Breast epithelium (tissue), 4 donors: Measurements from ENCODE around the gene LIN7A. TPM values are rescaled to one million over a fixed set of nuclear protein-coding genes. Genes with fewer than 3 reads are reported as not detected.
A peak's percentile ranks its signal among the peaks of the same experiment; 100 is the strongest.

Experiments
- DNase-seq, 2 donors: peaks; one replicate each; pipeline ENCODE4 v3.0.0-alpha.2; 2019; ENCODE audit warnings: low spot score in 2 of 2
- H3K27ac ChIP-seq, 2 donors: fragments of 200-600 bp; sonication (generic) in 1 of 2; one replicate each; pipeline ENCODE4 v1.5.1; 2016 to 2019; ENCODE audit warnings: mild to moderate bottlenecking in 1 of 2
- H3K27me3 ChIP-seq, 2 donors: fragments of 200-600 bp; sonication (generic) in 1 of 2; one replicate each; pipeline versions ENCODE4 v1.5.1 to v1.6.0; 2017 to 2019; ENCODE audit warnings: control low read depth in 1 of 2, mild to moderate bottlenecking in 1 of 2
- H3K36me3 ChIP-seq: fragments of 200-600 bp; one replicate; pipeline ENCODE4 v1.5.1; 2019
- H3K4me1 ChIP-seq, 2 donors: fragments of 200-600 bp; sonication (generic); one replicate each; pipeline ENCODE4 v1.5.1; 2016 to 2019; ENCODE audit warnings: control low read depth in 1 of 2
- H3K4me3 ChIP-seq, 3 donors: fragments of 200-600 bp; sonication (generic); 1 replicate in 2 of 3; 2 replicates in 1 of 3; pipeline ENCODE4 v1.5.1; 2016 to 2019; ENCODE audit warnings: mild to moderate bottlenecking in 3 of 3, moderate library complexity in 2 of 3
- H3K9me3 ChIP-seq, 2 donors: fragments of 200-600 bp; sonication (generic) in 1 of 2; one replicate each; pipeline ENCODE4 v1.5.1; 2016 to 2019; ENCODE audit warnings: control low read depth in 1 of 2
- CTCF ChIP-seq, 3 donors: fragments of 450-650 bp; IDR thresholded peaks; one replicate each; pipeline ENCODE4 v1.5.1; 2016 to 2017; ENCODE audit warnings: antibody characterized with exemption in 3 of 3, mild to moderate bottlenecking in 3 of 3, moderate library complexity in 3 of 3
- POLR2A ChIP-seq: fragments of 450-650 bp; IDR thresholded peaks from one replicate; pipeline ENCODE4 v1.6.1; 2016; ENCODE audit warnings: antibody characterized with exemption, mild to moderate bottlenecking, moderate library complexity
- POLR2AphosphoS5 ChIP-seq, 3 donors: sonication (generic); formaldehyde crosslinking; IDR thresholded peaks; one replicate each; pipeline ENCODE4 v1.6.1; 2017; ENCODE audit warnings: antibody characterized with exemption in 3 of 3
- intact Hi-C: fragments of 100-400 bp; cut with DNase I; formaldehyde crosslinking; loops from one replicate; pipeline ENCODE4 v1.15.1; 2023; ENCODE audit warnings: low total_unique reads
- total RNA-seq, 3 donors: library from RNA; depleted of rRNA; stranded (reverse); fragments of >200 nt; gene quantifications; one replicate each; pipeline ENCODE4 v1.1.0, GENCODE V29; 2016

Gene LIN7A
- total RNA-seq, 3 donors from 2014 or later = 12.8 to 25.6 (median 13.1) TPM

- TF ChIP-seq CTCF (IDR thresholded peaks at IDR 0.05) (no peak), POLR2AphosphoS5 (IDR thresholded peaks at IDR 0.05) (no peak), POLR2A (no peak)
- Histone ChIP-seq H3K4me3 (no peak overlapping the region), H3K27me3 (no peaks in the 10 kb centered on the region), H3K36me3 (no peaks in the 10 kb centered on the region), H3K4me1 (no peaks in the 10 kb centered on the region), H3K9me3 (no peaks in the 10 kb centered on the region), H3K27ac (no peak overlapping the region)
- no peak for DNase-seq
- intact Hi-C loops = no loop called here
Observed at GRCh38 chr12:80843969-80844368, 93.8 kb downstream of the LIN7A start.

GRCh38 chr12:80838708-80839107, 99.0 kb downstream of the LIN7A start:
- H3K9me3 ChIP-seq = no peaks in the 10 kb centered on the region
- TF ChIP-seq CTCF (IDR thresholded peaks at IDR 0.05) = no peak
- no peaks in the 10 kb centered on the region for H3K4me1 ChIP-seq
- H3K4me3 ChIP-seq = no peak overlapping the region
- H3K27me3 ChIP-seq = no peaks in the 10 kb centered on the region
- DNase-seq = no peak
- intact Hi-C loops = loop anchor here (1.0 kb wide), 1 partner anchor 23 kb away; no protein-coding TSS in a partner anchor
- H3K27ac ChIP-seq = no peak overlapping the region
- no peaks in the 10 kb centered on the region for H3K36me3 ChIP-seq

GRCh38 chr12:80838024-80838658, 99.6 kb downstream of the LIN7A start:
- no peak overlapping the region for H3K4me3 ChIP-seq
- TF ChIP-seq POLR2A = no peak
- no peak for TF ChIP-seq POLR2AphosphoS5 (IDR thresholded peaks at IDR 0.05)
- no peak for TF ChIP-seq CTCF (IDR thresholded peaks at IDR 0.05)
- no peaks in the 10 kb centered on the region for H3K9me3 ChIP-seq
- no peaks in the 10 kb centered on the region for H3K27me3 ChIP-seq
- H3K36me3 ChIP-seq = no peaks in the 10 kb centered on the region
- intact Hi-C loops = no loop called here
- H3K4me1 ChIP-seq = no peaks in the 10 kb centered on the region
- no peak for DNase-seq
- no peak overlapping the region for H3K27ac ChIP-seq

- no peaks in the 10 kb centered on the region for H3K9me3 ChIP-seq
- H3K4me1 ChIP-seq = no peaks in the 10 kb centered on the region
- H3K36me3 ChIP-seq = no peaks in the 10 kb centered on the region
- TF ChIP-seq POLR2A (no peak), POLR2AphosphoS5 (IDR thresholded peaks at IDR 0.05) (no peak), CTCF (IDR thresholded peaks at IDR 0.05) (peak in 2 of 3 donors; percentile 43 to 45)
- no peak overlapping the region for H3K4me3 ChIP-seq
- no peak for DNase-seq
- intact Hi-C loops = no loop called here
- H3K27me3 ChIP-seq = no peaks in the 10 kb centered on the region
- no peak overlapping the region for H3K27ac ChIP-seq
Observed at GRCh38 chr12:80837342-80837978, 100.3 kb downstream of the LIN7A start.

- Histone ChIP-seq H3K9me3 (no peaks in the 10 kb centered on the region), H3K27ac (no peak overlapping the region), H3K27me3 (no peaks in the 10 kb centered on the region), H3K4me1 (no peaks in the 10 kb centered on the region), H3K36me3 (no peaks in the 10 kb centered on the region), H3K4me3 (no peak overlapping the region)
- intact Hi-C loops = no loop called here
- no peak for TF ChIP-seq CTCF (IDR thresholded peaks at IDR 0.05)
- no peak for TF ChIP-seq POLR2A
- TF ChIP-seq POLR2AphosphoS5 (IDR thresholded peaks at IDR 0.05) = no peak
- no peak for DNase-seq
Observed at GRCh38 chr12:80834724-80835123, 103.0 kb downstream of the LIN7A start.
